Measurements from ENCODE around the gene ZNF587B.

The ZNF587B gene

GRCh38 chr19:57870225-57870624, 40.1 kb downstream of the ZNF587B start:
- ATAC-seq, result no peak
- TF ChIP-seq PATZ1 (CRISPR knock-in tag; IDR thresholded peaks at IDR 0.05; ENCODE audit: borderline replicate concordance) (no peak), SNAI2 (CRISPR knock-in tag; IDR thresholded peaks at IDR 0.05) (no peak), PPARA (CRISPR knock-in tag; IDR thresholded peaks at IDR 0.05; ENCODE audit: borderline replicate concordance) (no peak), TOX (CRISPR knock-in tag; IDR thresholded peaks at IDR 0.05; ENCODE audit: borderline replicate concordance) (no peak), ISL1 (CRISPR knock-in tag; IDR thresholded peaks at IDR 0.05) (no peak), ZNF70 (CRISPR knock-in tag; IDR thresholded peaks at IDR 0.05) (no peak), CSDC2 (CRISPR knock-in tag; IDR thresholded peaks at IDR 0.05) (no peak), POU6F1 (CRISPR knock-in tag; IDR thresholded peaks at IDR 0.05; ENCODE audit: borderline replicate concordance, low read depth) (no peak), ZNF8 (CRISPR knock-in tag; IDR thresholded peaks at IDR 0.05) (no peak), RARB (CRISPR knock-in tag; IDR thresholded peaks at IDR 0.05) (no peak), ARNTL (CRISPR knock-in tag; IDR thresholded peaks at IDR 0.05; ENCODE audit: borderline replicate concordance, low read depth) (no peak), ZFP3 (CRISPR knock-in tag; IDR thresholded peaks at IDR 0.05) (no peak), ZC3H10 (CRISPR knock-in tag; IDR thresholded peaks at IDR 0.05) (no peak), ZFP30 (CRISPR knock-in tag; IDR thresholded peaks at IDR 0.05) (no peak), CREB5 (CRISPR knock-in tag; IDR thresholded peaks at IDR 0.05; ENCODE audit: low read depth) (no peak), ZNF565 (CRISPR knock-in tag; conservative IDR thresholded peaks at IDR 0.05; ENCODE audit: low read depth) (no peak), TSHZ2 (CRISPR knock-in tag; IDR thresholded peaks at IDR 0.05) (no peak), BACH2 (CRISPR knock-in tag; IDR thresholded peaks at IDR 0.05; ENCODE audit: borderline replicate concordance) (no peak), OSR1 (CRISPR knock-in tag; IDR thresholded peaks at IDR 0.05) (no peak)

- TF ChIP-seq POU6F1 (CRISPR knock-in tag; IDR thresholded peaks at IDR 0.05; ENCODE audit: borderline replicate concordance, low read depth) (no peak), CSDC2 (CRISPR knock-in tag; IDR thresholded peaks at IDR 0.05) (no peak), ZFP30 (CRISPR knock-in tag; IDR thresholded peaks at IDR 0.05) (no peak), ZNF8 (CRISPR knock-in tag; IDR thresholded peaks at IDR 0.05) (no peak), RARB (CRISPR knock-in tag; IDR thresholded peaks at IDR 0.05) (no peak), TOX (CRISPR knock-in tag; IDR thresholded peaks at IDR 0.05; ENCODE audit: borderline replicate concordance) (no peak), ISL1 (CRISPR knock-in tag; IDR thresholded peaks at IDR 0.05) (no peak), OSR1 (CRISPR knock-in tag; IDR thresholded peaks at IDR 0.05) (no peak), SNAI2 (CRISPR knock-in tag; IDR thresholded peaks at IDR 0.05) (no peak), ZC3H10 (CRISPR knock-in tag; IDR thresholded peaks at IDR 0.05) (no peak), PATZ1 (CRISPR knock-in tag; IDR thresholded peaks at IDR 0.05; ENCODE audit: borderline replicate concordance) (no peak), TSHZ2 (CRISPR knock-in tag; IDR thresholded peaks at IDR 0.05) (no peak), ZNF70 (CRISPR knock-in tag; IDR thresholded peaks at IDR 0.05) (no peak), GLIS3 (CRISPR knock-in tag; IDR thresholded peaks at IDR 0.05) (no peak), CREB5 (CRISPR knock-in tag; IDR thresholded peaks at IDR 0.05; ENCODE audit: low read depth) (no peak), BACH2 (CRISPR knock-in tag; IDR thresholded peaks at IDR 0.05; ENCODE audit: borderline replicate concordance) (no peak), ARNTL (CRISPR knock-in tag; IDR thresholded peaks at IDR 0.05; ENCODE audit: borderline replicate concordance, low read depth) (no peak), TCF4 (CRISPR knock-in tag; IDR thresholded peaks at IDR 0.05; ENCODE audit: borderline replicate concordance) (no peak), ZFP3 (CRISPR knock-in tag; IDR thresholded peaks at IDR 0.05) (no peak)
These were observed 42.4 kb downstream of the ZNF587B start for GRCh38 chr19:57872450-57872849.

More at GRCh38 chr19:57872450-57872849, 42.4 kb downstream of the ZNF587B start:
- ATAC-seq, result no peak

Data from SK-N-SH treated with all-trans-retinoic acid at 6 μM for 48 hours (cell line).